ENCODE data around the gene AQP11. TPM values are rescaled to one million over a fixed set of nuclear protein-coding genes. Genes with fewer than 3 reads are reported as not detected.

AQP11 gene
- total and polyA plus RNA-seq, 2 experiments from 2014 or later, result 0.43 to 1.1 TPM

GRCh38 chr11:77559686-77560401 is 29.9 kb upstream of the AQP11 start:
- in situ Hi-C loops (cut with MboI), result loop anchor here (10.0 kb wide), 2 partner anchors 375 to 435 kb away; partner anchors contain the start of gene MYO7A
- H3K9me2 ChIP-seq (ENCODE audit: insufficient read depth), result no peaks in the 10 kb centered on the region
- peak overlapping the region; percentile 61 for H3K27ac ChIP-seq
- H3K4me1 ChIP-seq (ENCODE audit: insufficient read depth), result peaks cover 17% of the 10 kb centered on the region
- no peaks in the 10 kb centered on the region for H3K9me3 ChIP-seq (ENCODE audit: low read depth)
- DNase-seq, result peak; percentile 89
- H4K20me1 ChIP-seq (ENCODE audit: insufficient read depth), result no peaks in the 10 kb centered on the region
- H3K4me3 ChIP-seq, result no peak overlapping the region
- H3F3A ChIP-seq (ENCODE audit: insufficient read depth), result peaks cover 20% of the 10 kb centered on the region
- H3K36me3 ChIP-seq (ENCODE audit: low read depth), result no peaks in the 10 kb centered on the region
- no peak overlapping the region for H2AFZ ChIP-seq
- WGBS, 2 experiments (ENCODE audit: low coverage in 1 of 2, low lambda C conversion rate in 2 of 2, missing lambda C conversion rate in 2 of 2), result 46 to 47% methylated on average over 6 of the region's 6 CpGs
- H3K9ac ChIP-seq, result 0 out of 2 replicates have a peak overlapping the region, but pooled peaks have one; percentile 2
- H3K27me3 ChIP-seq (replicated peaks; ENCODE audit: insufficient read depth), result no peaks in the 10 kb centered on the region
- no peaks in the 10 kb centered on the region for H3K79me2 ChIP-seq (ENCODE audit: insufficient read depth)
- TF ChIP-seq EZH2 (IDR thresholded peaks at IDR 0.05; ENCODE audit: insufficient read depth, poor library complexity, severe bottlenecking) (no peak), EZH2phosphoT487 (IDR thresholded peaks at IDR 0.05; ENCODE audit: insufficient read depth, low read depth) (no peak)
- no peak overlapping the region for H3K4me2 ChIP-seq (ENCODE audit: unreplicated experiment)

DNA sequence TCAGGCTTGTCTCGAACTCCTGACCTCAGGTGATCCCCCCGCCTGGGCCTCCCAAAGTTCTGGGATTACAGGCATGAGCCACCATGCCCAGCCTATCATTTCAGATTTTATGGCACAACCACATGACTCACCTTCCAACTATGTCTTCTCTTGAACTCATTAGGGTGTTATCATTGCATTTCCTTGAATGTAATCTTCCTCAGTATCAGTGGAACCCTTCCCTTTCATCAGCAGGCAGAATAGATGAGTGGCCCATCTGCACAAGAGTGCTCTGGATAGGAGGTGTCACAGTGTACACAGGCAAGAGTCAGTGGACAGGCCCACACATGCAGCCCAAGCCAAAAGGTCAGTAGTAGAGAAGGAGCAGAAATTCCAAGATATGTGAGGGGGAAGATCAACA is 29.1 kb upstream of the AQP11 start:
- peak overlapping the region; percentile 61 for H3K27ac ChIP-seq
- TF ChIP-seq EZH2 (IDR thresholded peaks at IDR 0.05; ENCODE audit: insufficient read depth, poor library complexity, severe bottlenecking) (no peak), EZH2phosphoT487 (IDR thresholded peaks at IDR 0.05; ENCODE audit: insufficient read depth, low read depth) (no peak)
- no peaks in the 10 kb centered on the region for H3K9me2 ChIP-seq (ENCODE audit: insufficient read depth)
- no peak overlapping the region for H3K9ac ChIP-seq
- no peak overlapping the region for H3K4me3 ChIP-seq
- no peaks in the 10 kb centered on the region for H3K36me3 ChIP-seq (ENCODE audit: low read depth)
- H4K20me1 ChIP-seq (ENCODE audit: insufficient read depth), result no peaks in the 10 kb centered on the region
- H3K4me1 ChIP-seq (ENCODE audit: insufficient read depth), result peaks cover 17% of the 10 kb centered on the region
- DNase-seq, result peak; percentile 43
- whole genome bisulfite sequencing, 2 experiments (ENCODE audit: low coverage in 1 of 2, low lambda C conversion rate in 2 of 2, missing lambda C conversion rate in 2 of 2), result 82 to 85% methylated on average over 2 of the region's 2 CpGs
- in situ Hi-C loops (cut with MboI), result no loop called here
- H3K4me2 ChIP-seq (ENCODE audit: unreplicated experiment), result no peak overlapping the region
- no peaks in the 10 kb centered on the region for H3K9me3 ChIP-seq (ENCODE audit: low read depth)
- H3F3A ChIP-seq (ENCODE audit: insufficient read depth), result peaks cover 20% of the 10 kb centered on the region
- no peak overlapping the region for H2AFZ ChIP-seq
- no peaks in the 10 kb centered on the region for H3K27me3 ChIP-seq (replicated peaks; ENCODE audit: insufficient read depth)
- H3K79me2 ChIP-seq (ENCODE audit: insufficient read depth), result no peaks in the 10 kb centered on the region

- in situ Hi-C loops (cut with MboI), result no loop called here
- Histone ChIP-seq H3K79me2 (ENCODE audit: insufficient read depth) (no peaks in the 10 kb centered on the region), H2AFZ (no peak overlapping the region), H3K4me3 (no peak overlapping the region), H3F3A (ENCODE audit: insufficient read depth) (peaks cover 20% of the 10 kb centered on the region), H3K9ac (no peak overlapping the region), H3K9me2 (ENCODE audit: insufficient read depth) (no peaks in the 10 kb centered on the region), H3K27ac (no peak overlapping the region), H3K27me3 (replicated peaks; ENCODE audit: insufficient read depth) (no peaks in the 10 kb centered on the region), H3K4me2 (ENCODE audit: unreplicated experiment) (no peak overlapping the region), H4K20me1 (ENCODE audit: insufficient read depth) (no peaks in the 10 kb centered on the region), H3K9me3 (ENCODE audit: low read depth) (no peaks in the 10 kb centered on the region), H3K36me3 (ENCODE audit: low read depth) (no peaks in the 10 kb centered on the region), H3K4me1 (ENCODE audit: insufficient read depth) (peaks cover 17% of the 10 kb centered on the region)
- DNase-seq, result no peak
- WGBS, 2 experiments (ENCODE audit: low coverage in 1 of 2, low lambda C conversion rate in 2 of 2, missing lambda C conversion rate in 2 of 2), result 96 to 100% methylated on average over 1 of the region's 1 CpG
- no peak for TF ChIP-seq EZH2phosphoT487 (IDR thresholded peaks at IDR 0.05; ENCODE audit: insufficient read depth, low read depth)
- TF ChIP-seq EZH2 (IDR thresholded peaks at IDR 0.05; ENCODE audit: insufficient read depth, poor library complexity, severe bottlenecking), result no peak
These were observed 28.5 kb upstream of the AQP11 start for GRCh38 chr11:77561257-77561656.

GRCh38 chr11:77568306-77568705 is 21.4 kb upstream of the AQP11 start:
- Histone ChIP-seq H3K4me1 (ENCODE audit: insufficient read depth) (peaks cover 4% of the 10 kb centered on the region; the same call in 1 of the 2 replicates), H3K79me2 (ENCODE audit: insufficient read depth) (no peaks in the 10 kb centered on the region), H3K4me2 (ENCODE audit: unreplicated experiment) (no peak overlapping the region), H3K9me2 (ENCODE audit: insufficient read depth) (no peaks in the 10 kb centered on the region), H3K36me3 (ENCODE audit: low read depth) (no peaks in the 10 kb centered on the region), H3K9ac (no peak overlapping the region), H3K27me3 (replicated peaks; ENCODE audit: insufficient read depth) (no peaks in the 10 kb centered on the region), H3F3A (ENCODE audit: insufficient read depth) (peaks cover 5% of the 10 kb centered on the region; the same call in 1 of the 2 replicates), H3K4me3 (no peak overlapping the region), H4K20me1 (ENCODE audit: insufficient read depth) (no peaks in the 10 kb centered on the region), H3K27ac (no peak overlapping the region), H3K9me3 (ENCODE audit: low read depth) (no peaks in the 10 kb centered on the region), H2AFZ (no peak overlapping the region)
- 68 to 70% methylated on average over 4 of the region's 4 CpGs for WGBS, 2 experiments (ENCODE audit: low coverage in 1 of 2, low lambda C conversion rate in 2 of 2, missing lambda C conversion rate in 2 of 2)
- in situ Hi-C loops (cut with MboI), result no loop called here
- DNase-seq, result no peak
- no peak for TF ChIP-seq EZH2 (IDR thresholded peaks at IDR 0.05; ENCODE audit: insufficient read depth, poor library complexity, severe bottlenecking)
- no peak for TF ChIP-seq EZH2phosphoT487 (IDR thresholded peaks at IDR 0.05; ENCODE audit: insufficient read depth, low read depth)
